WTC11 (cell line): ENCODE measurements around the gene TVP23C.

Source experiments
- CTCF ChIP-seq: fragments of 200-600 bp; IDR thresholded peaks from 2 replicates; pipeline ENCODE4 v1.8.0; 2022; ENCODE audit warnings: antibody characterized with exemption
- GRHL2 ChIP-seq: fragments of 250-450 bp; sonication (Bioruptor Pico); IDR thresholded peaks from 2 replicates; pipeline ENCODE4 v1.8.0; 2022; ENCODE audit warnings: mild to moderate bottlenecking, moderate library complexity; ENCODE audit not compliant: insufficient replicate concordance, severe bottlenecking
- NR3C1 ChIP-seq: sonication (generic); formaldehyde crosslinking; conservative IDR thresholded peaks from 2 replicates; pipeline ENCODE4 v1.8.1; 2023; ENCODE audit warnings: low read depth, mild to moderate bottlenecking, missing genetic modification reagents
- ZNF281 ChIP-seq: sonication (generic); formaldehyde crosslinking; IDR thresholded peaks from 2 replicates; pipeline ENCODE4 v1.8.0; 2023; ENCODE audit warnings: mild to moderate bottlenecking, missing genetic modification reagents

- no peak for TF ChIP-seq NR3C1
- TF ChIP-seq CTCF, result no peak
- TF ChIP-seq ZNF281 (CRISPR knock-in tag), result no peak
- TF ChIP-seq GRHL2 (CRISPR knock-in tag), result no peak
These were observed 72.5 kb downstream of the TVP23C start for GRCh38 chr17:15490634-15491261.
